ENCODE data around the gene SLC12A3.

SLC12A3 gene, protein sequence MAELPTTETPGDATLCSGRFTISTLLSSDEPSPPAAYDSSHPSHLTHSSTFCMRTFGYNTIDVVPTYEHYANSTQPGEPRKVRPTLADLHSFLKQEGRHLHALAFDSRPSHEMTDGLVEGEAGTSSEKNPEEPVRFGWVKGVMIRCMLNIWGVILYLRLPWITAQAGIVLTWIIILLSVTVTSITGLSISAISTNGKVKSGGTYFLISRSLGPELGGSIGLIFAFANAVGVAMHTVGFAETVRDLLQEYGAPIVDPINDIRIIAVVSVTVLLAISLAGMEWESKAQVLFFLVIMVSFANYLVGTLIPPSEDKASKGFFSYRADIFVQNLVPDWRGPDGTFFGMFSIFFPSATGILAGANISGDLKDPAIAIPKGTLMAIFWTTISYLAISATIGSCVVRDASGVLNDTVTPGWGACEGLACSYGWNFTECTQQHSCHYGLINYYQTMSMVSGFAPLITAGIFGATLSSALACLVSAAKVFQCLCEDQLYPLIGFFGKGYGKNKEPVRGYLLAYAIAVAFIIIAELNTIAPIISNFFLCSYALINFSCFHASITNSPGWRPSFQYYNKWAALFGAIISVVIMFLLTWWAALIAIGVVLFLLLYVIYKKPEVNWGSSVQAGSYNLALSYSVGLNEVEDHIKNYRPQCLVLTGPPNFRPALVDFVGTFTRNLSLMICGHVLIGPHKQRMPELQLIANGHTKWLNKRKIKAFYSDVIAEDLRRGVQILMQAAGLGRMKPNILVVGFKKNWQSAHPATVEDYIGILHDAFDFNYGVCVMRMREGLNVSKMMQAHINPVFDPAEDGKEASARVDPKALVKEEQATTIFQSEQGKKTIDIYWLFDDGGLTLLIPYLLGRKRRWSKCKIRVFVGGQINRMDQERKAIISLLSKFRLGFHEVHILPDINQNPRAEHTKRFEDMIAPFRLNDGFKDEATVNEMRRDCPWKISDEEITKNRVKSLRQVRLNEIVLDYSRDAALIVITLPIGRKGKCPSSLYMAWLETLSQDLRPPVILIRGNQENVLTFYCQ

DNA sequence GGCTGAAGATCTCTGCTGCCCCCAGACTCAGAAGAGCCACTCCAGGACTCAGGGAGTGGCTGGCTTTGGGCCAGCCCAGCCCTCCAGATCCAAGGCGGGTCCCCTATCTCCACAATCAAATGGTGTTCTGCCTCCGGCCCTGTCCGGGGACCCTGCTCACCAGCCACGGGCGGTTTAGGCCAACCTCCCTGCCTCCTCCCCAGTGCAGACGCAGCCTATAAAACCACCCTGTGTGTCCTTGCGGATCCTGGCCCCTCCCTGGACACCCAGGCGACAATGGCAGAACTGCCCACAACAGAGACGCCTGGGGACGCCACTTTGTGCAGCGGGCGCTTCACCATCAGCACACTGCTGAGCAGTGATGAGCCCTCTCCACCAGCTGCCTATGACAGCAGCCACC lies at the start of gene SLC12A3:
SLC12A3 (plus strand) TSS at position 248 of the 400 bp plus-strand sequence; CDS start at position 277, 29 bp downstream.
- no peak within 1 kb of the TSS for H3K4me3 ChIP-seq (ENCODE audit: low read depth, low read length)
- DNase-seq (ENCODE audit: low read depth): no peak

DNA sequence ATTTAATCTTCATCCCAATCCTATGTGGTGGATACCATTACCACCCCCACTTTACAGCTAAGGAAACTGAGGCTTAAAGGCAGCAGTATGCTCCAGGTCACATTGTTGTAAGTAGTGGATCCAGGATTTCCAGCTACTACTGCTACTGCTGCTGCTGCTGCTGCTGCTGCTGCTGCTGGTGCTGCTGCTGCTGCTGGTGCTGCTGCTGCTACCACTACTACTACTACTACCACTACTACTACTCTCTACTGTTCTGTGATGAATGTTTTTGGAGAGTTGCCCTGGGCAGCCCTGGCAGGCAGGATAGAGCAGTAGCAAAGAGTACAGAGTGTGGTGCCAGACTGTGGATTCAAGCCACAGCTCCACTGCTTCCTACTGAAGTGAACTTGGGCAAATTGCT lies 49.3 kb upstream of the SLC12A3 start:
- DNase-seq (ENCODE audit: low read depth): no peak
- no peak overlapping the region for H3K4me3 ChIP-seq (ENCODE audit: low read depth, low read length)

DNA sequence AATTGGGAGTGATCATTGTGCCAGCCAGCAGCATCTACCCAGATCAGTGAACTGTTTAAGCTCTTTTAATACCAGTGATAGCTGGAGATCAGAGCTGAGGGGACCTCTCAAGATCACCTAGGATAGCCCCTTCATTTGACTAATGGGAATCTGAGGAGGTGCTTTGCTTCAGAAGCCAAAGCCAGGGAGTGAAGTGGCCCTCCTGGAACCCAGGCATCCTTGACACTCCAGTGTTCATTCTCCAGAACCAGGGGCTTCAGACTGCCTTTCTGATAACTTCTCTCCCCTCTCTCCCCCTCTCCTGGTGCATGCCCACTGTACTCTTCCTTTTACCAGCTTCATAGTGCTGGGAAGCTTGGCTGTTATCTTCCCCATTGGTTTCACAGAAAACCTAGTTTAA lies 48.0 kb upstream of the SLC12A3 start:
- DNase-seq (ENCODE audit: low read depth): no peak
- H3K4me3 ChIP-seq (ENCODE audit: low read depth, low read length): no peak overlapping the region

DNA sequence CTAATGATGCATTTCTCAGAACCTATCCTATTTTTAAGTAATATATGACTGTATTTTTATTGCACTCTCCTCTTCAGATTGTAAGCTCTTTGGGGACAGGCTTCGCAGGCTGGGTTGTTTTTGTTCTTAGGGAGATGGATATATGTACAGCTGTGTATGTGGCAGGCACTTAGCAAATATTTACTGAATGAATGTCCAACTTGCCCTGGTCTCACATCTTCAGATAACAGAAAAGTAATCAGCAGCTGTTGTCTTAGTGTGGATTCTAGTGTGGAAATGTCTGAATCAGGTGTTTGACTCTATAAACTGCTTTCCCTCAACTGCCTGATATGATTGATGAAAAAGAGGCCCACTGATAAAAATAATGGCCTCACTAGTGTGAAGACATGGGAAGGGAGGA lies 47.1 kb upstream of the SLC12A3 start:
- no peak for DNase-seq (ENCODE audit: low read depth)
- H3K4me3 ChIP-seq (ENCODE audit: low read depth, low read length): no peak overlapping the region

DNA sequence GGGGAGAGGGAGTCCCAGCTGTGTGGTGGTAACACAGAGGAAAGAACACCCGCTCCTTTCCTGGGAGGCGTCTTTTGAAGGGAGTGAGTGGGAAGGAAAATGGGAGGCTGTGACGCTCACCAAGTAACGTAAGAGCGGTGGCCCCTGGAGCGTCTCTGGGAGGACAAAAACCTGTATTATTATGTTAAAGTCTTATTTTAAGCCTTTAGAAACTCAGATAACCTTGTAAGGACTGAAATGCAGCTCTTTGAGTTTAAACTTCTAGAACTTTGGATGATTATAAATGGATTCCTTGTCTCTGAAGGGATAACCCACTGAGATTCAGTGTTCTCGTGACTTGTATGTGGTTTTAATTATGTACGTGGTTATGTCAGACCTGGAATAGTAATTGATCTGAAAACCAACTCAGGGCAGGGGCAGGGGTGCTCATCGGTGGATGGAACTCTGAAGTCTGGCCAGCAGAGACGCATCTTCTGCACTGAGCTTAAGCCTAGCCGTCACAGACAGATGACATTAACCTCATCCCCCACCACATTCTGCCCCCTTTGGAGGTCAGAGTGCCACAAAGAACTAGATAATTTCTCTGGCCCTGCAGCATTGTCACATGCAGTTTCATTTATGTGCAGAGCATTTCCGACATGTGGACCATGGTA lies 41.8 kb upstream of the SLC12A3 start:
- no peak for DNase-seq (ENCODE audit: low read depth)
- H3K4me3 ChIP-seq (ENCODE audit: low read depth, low read length): no peak overlapping the region

DNA sequence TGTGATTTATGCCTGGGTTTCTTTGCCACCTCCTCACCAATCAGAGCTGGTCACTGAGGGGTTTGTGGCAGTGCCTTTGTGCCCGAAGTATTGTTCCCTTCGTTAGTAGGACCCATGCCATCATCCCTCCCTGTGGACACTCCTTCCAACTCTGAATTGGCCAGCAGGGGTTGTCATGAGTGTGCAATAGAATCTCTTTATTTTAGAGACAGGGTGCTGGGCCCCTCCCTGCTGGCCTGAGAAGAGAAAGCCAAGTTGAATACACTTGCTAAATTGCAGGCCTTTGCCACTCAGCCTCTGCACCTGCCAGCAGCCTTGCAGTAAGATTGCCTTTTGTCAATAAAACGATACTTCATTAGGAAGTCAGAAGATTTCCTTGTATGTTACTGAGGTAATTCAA lies 40.7 kb upstream of the SLC12A3 start:
- no peak overlapping the region for H3K4me3 ChIP-seq (ENCODE audit: low read depth, low read length)
- DNase-seq (ENCODE audit: low read depth): no peak

DNA sequence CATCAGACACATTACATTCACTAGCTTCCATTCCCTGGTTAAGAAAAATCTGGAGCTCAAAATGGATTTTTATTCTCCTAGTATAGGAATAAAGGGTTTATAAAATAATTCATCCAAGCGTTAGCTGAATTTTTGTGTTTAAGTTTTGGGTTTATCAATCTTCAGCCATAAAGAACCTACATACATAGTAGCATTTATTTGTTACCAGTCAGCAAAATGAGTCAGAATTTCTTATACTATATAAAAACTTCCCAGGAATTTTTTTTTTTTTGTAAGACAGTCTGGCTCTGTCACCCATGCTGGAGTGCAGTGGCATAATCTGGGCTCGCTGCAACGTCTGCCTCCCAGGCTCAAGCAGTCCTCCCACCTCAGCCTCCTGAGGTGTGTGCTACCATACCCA lies 40.2 kb upstream of the SLC12A3 start:
- no peak overlapping the region for H3K4me3 ChIP-seq (ENCODE audit: low read depth, low read length)
- no peak for DNase-seq (ENCODE audit: low read depth)

DNA sequence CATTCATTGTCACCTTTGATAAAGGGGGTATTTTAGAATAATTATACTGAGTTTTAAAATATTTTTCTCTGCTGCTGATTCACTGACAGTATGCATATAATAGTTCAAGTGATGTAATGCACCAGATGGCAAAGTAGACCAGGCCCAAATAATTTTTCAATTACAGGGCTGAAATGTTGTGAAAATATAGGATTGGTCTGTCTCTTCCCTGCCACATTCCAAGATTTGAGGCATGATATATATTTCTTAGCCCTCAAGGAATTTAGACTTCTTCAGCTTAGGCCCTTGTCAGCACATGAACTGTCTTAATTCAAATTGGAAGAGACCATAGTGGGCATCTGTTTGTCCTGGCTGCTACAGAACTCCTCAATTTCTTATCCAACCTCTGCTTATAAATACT lies 39.2 kb upstream of the SLC12A3 start:
- no peak for DNase-seq (ENCODE audit: low read depth)
- no peak overlapping the region for H3K4me3 ChIP-seq (ENCODE audit: low read depth, low read length)

DNA sequence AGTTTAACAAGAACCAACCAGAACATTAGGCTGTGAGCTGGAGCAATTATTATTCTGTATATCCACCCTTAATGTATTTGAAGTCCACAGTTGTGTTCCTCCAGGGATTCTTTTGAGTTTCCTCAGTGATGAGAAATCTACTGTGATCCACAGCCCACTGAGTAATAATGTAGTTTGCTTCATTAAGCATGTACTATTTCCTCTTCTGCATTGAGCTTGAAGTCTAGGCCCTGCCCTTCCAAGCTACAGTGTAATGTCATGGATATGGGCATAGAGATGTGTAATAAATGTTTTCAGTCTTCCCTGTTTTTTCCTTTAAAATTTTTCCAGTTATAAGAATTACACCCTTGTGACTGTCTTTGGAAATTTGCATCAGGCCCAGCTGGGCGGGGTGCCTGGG lies 36.4 kb upstream of the SLC12A3 start:
- DNase-seq (ENCODE audit: low read depth): no peak
- no peak overlapping the region for H3K4me3 ChIP-seq (ENCODE audit: low read depth, low read length)

DNA sequence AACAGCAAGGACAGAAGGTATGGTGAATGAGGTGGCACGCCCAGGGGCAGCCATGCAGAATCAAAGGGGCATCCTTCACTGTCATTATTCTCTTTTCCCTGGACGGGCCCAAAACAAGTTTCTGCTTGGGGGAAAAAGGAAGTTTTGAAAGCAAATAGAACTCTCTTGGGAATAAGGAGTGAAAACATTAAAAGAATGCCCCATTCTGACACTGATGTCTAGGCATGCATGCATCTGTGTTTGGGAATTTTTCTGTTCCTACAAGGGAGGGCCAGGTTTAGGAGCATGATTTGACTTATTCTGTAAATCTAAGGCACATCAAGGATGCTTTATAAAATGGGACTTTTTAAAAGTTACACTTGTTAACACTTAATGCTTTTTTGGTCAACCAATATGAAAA lies 34.3 kb upstream of the SLC12A3 start:
- no peak overlapping the region for H3K4me3 ChIP-seq (ENCODE audit: low read depth, low read length)
- DNase-seq (ENCODE audit: low read depth): no peak

DNA sequence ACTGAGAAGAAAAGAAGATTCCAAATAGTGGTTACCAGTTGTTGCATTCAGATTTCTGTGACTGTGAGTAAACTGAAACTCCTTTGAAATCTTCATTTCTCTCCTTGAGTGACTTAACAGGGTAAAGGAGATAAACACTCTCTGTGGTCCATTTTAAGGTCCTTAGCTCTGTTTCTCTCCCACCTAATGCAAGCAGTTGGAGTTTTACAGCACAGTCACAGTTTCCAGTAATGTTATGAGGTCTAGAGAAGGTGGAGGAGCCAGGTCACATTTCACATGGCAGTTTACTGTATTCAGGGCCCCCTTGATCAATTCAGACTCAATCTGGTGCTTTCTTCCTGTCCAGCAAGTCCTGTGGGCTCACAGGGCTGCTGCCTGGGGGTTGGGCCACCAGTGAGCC lies 32.2 kb upstream of the SLC12A3 start:
- DNase-seq (ENCODE audit: low read depth): no peak
- no peak overlapping the region for H3K4me3 ChIP-seq (ENCODE audit: low read depth, low read length)

DNA sequence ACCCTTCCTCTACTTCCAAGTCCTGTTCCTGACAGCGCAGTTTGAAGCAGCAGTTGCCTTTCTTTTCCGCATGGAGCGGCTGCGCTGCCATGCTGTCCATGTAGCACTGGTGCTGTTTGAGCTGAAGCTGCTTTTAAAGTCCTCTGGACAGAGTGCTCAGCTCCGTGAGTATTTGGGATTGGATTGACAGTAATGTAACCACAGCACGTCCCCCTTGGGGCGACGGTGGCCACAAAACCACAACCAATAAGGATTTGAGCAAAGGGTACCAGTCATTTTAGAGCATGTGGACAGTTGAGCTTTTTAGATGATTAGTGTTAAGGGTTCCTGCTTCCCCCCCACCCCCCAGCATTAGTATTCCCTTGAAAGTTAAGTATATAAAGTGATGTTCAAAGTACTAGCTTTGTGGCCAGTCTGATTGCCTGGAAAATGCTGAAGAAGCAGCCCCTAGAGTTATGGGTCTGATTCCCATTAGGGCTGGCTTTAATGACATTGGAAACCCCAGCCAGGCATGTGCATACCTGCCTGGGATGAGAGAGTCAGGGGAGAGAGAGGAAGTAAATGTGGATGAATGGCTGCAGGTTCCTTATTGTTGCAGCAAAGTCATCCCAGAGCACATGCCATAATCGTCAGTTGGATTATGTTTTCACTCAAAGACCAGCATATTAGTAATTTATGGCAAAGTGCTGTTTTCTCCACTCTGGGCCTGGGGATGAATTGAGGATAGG lies 31.6 kb upstream of the SLC12A3 start:
- H3K4me3 ChIP-seq (ENCODE audit: low read depth, low read length): no peak overlapping the region
- DNase-seq (ENCODE audit: low read depth): no peak

DNA sequence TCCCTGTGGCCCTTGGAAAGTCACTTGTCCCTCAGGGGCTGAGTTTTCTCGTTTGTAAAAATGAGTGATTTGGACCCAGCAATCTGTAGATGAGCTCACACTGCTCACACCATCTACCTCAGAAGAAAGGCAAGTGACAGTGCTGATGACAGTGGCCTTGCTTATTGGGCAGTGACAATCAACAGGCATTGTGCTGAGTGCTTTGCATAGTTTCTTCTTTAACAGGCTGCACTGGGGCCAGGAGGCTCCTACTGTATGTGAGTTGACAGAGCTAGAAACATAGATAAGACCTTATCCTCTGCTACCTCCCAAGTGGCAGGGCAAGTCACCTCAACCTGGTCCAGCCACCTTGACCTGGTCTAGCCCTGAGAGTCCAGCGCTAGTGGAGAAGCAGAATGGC lies 29.7 kb upstream of the SLC12A3 start:
- DNase-seq (ENCODE audit: low read depth): no peak
- no peak overlapping the region for H3K4me3 ChIP-seq (ENCODE audit: low read depth, low read length)

DNA sequence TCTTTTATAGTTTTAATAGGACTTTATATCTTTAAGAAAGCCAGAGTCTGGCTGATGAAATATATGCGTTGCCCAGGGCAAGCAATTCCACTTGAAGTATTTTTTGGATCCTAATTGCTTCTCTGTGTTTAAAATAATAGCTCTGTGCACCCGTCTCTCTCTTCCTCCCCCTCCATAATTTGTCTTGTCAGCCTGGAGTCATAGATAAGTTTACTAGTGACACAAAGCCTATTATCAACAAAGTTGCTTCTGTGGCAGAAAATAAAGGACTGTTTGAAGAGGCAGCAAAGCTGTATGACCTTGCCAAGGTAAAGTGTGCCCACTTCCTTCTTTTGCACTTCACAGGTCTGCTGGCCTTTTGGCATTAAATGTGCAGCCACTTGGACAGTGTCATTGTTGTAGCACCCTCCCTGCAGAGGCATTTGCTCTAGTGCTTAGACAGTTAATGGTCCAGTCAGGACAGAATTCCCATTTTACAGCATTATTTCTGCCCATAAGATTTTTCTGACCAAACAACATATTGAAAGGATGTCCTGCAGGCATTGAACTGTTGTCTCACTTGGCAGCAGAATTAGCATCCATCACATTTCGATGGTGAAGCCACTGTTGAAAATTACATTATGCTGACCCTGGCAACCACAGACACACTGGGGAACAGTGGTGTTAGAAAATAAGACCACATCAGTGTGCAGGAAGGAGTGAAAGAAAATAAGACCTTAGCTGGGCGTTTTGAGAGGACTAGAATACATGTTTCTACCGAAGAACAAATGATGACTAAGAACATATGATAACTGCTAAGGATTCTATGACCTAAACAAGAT lies 28.4 kb upstream of the SLC12A3 start:
- no peak overlapping the region for H3K4me3 ChIP-seq (ENCODE audit: low read depth, low read length)
- no peak for DNase-seq (ENCODE audit: low read depth)

DNA sequence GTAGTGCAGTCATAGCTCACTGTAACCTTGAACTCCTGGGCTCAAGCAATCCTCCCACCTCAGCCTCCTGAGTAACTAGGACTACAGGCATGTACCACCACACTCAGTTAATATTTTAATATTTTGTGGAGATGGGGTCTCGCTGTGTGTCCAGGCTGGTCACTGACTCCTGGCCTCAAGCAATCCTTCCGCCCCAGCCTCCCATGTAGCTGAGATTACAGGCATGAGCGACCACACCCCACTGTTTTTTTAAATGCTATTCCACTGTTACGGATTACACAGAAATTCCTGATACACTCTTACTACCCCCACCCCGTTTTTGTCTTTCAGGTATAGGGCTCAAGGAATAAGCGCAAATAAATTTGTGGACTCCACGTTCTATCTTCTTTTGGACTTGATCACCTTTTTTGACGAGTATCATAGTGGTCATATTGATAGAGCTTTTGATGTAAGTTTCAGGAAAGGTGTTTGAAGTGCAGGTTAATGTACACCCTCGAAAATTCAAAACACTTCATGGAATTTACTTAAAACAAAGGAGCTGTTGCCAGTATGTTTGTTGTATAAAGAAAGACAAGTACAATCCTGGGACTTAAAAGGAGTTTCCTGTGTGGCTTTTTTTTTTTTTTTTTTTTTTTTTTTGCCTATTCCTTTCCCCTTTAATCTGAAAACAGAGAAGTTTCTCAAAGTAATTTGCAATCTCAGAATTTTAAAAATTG lies 26.2 kb upstream of the SLC12A3 start:
- no peak for DNase-seq (ENCODE audit: low read depth)
- H3K4me3 ChIP-seq (ENCODE audit: low read depth, low read length): no peak overlapping the region

DNA sequence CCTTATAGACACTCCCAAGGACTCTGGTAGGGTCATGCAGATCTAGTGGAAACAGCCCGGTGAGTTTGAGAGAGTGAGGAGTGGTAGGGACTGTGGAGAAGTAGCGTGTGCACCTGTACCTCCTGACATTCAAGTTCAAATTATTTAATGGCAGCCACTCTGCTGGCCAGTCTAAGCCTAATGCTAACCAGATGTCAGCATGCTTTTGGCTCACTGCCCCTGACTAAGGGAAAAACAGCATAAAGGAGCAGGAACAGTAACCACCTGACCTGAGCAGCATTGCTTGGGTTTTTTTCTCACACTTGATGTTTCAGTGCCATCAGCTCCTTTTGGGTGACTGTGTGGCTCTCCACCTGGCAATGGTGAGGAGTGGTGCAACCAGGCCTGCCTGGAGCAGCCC lies 23.8 kb upstream of the SLC12A3 start:
- H3K4me3 ChIP-seq (ENCODE audit: low read depth, low read length): no peak overlapping the region
- DNase-seq (ENCODE audit: low read depth): no peak

DNA sequence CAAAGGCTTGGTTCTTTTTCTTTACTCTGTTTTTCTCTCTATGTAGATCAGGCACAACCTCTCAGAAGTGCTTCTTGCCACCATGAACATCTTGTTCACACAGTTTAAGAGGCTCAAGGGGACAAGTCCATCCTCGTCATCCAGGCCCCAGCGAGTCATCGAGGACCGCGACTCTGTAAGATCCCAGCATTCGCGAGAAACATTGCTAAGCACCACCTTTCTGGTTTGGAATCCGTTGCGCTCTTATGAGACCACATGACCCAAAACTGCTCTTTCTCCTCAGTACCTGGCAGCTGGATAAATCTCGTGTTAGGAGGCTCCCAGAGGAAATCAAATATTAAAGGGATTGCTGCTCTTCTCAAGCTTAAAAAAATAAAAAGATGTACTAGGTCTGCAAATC lies 23.3 kb upstream of the SLC12A3 start:
- H3K4me3 ChIP-seq (ENCODE audit: low read depth, low read length): no peak overlapping the region
- no peak for DNase-seq (ENCODE audit: low read depth)

DNA sequence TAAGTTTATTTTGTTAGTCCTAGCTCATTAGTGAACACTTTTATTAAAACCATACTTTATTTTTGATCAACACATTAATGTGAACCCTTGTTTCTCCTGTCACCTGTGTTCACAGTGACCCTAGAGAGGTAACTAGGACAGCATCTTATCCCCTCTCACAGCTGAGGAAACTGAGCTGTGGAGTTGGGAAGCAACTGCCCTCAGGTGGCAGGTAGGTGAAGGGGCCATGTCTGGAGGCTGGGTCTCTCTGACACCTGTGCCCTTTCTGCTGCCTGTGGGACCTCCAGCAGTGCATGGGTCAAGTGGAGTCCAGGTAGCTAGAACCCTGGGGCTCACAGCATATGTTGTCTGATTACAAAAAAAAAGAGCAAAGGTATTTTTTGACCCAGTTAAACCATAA lies 22.9 kb upstream of the SLC12A3 start:
- no peak overlapping the region for H3K4me3 ChIP-seq (ENCODE audit: low read depth, low read length)
- DNase-seq (ENCODE audit: low read depth): no peak
